Stimulated activated CD8-positive, alpha-beta memory T cell treated with anti-CD3 and anti-CD28 coated beads, Interleukin-15, amount 100 ng/mL, for 4 hours (primary cell): ENCODE measurements around the gene VEPH1.

Experiments used
- DNase-seq, 2 donors: peaks; one replicate each; pipeline ENCODE4 v3.0.0-alpha.2; 2020; ENCODE audit warnings: low read depth in 2 of 2

Gene VEPH1

DNA sequence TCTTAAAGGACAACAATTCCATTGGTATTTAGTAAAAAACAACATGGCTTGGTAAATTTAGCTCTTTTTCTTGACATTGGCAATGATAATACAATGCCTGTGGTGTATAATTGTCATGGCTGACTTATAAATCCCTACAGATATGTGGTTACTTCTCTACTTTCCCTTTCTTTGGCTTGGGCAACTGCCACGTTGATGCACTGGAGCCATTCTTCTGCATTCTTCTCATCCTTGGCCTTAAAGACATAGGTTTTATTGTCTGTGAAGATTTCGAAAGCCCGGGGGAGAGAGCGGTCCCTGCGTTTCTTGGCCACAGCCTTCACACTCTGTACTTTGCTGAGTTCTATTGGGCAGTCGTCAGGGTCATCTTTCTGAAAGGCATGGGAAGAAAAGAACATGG, 242.2 kb downstream of the VEPH1 start:
- no peak for DNase-seq

DNA sequence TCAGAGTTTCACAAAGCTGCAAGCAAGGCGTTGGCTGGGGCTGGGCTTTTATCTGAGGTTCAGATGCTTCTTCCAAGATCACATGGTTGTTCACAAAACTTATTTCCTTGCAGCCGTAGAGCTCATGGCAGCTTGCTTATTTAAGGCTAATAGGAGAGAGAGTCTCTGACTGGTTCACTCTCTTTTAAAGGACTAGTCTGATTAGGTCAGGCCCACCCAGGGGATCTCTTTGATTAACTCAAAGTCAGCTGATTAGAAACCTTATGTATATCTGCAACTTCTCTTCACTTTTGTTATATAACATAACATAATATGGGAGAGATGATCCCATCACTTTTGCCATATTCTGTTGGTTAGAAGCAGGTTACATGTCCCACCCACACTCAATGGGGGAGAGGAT, 243.4 kb downstream of the VEPH1 start:
- no peak for DNase-seq

DNA sequence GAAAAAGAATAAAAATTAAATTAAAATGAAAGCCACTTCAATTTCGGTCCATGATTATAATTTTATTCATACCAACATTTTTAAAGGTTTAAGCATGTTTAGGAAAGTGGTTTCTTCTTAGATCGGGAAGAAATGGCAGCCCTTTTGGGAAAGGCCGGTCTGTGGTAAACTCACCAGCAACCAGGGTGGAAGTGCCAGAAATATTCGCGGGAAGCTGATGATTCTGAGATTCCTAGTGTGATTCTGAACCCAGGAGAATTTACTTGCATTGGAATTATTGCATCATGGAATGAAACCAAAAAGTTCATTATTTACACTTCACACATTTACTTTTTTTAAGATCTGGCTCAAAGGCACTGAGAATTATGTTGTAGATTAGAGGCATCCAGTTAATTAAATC, 246.1 kb downstream of the VEPH1 start:
- no peak for DNase-seq

DNA sequence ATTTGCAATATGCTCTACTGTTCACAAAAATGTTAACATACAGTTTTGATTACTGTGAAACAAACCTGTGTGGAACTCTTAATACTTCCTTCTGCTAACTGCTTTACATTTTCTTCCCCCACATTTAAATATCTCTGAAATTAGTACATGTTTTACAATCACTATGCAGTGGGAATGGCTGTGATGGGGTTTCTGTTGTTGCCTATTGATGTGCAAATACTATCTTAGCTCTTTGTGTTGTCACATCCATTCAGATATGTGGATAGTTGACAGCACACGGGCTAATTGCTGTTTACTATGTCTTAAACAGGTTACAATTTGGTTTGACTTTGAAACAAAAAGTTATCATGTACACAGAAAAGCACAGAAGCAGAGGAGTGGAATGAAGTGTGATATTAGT, 247.4 kb downstream of the VEPH1 start:
- no peak for DNase-seq

DNA sequence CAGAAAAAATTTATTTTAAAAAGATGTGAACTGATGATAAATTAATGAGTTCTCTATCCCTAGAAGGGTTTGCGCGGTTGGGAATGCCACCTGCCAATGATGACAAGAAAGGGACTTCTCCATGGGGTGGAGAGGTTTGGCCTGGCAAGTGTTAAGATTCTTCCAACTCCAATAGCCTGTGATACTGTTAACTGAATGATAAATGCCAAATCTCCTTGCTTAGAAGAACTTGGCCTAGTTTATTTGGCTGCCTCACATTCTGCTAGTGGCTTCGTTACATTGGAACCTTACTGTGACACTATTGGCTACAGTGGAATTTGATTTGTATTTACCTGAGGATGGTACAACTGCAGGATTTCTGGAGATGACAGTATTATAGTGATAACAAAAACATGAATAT, 251.5 kb downstream of the VEPH1 start:
- DNase-seq, result no peak

DNA sequence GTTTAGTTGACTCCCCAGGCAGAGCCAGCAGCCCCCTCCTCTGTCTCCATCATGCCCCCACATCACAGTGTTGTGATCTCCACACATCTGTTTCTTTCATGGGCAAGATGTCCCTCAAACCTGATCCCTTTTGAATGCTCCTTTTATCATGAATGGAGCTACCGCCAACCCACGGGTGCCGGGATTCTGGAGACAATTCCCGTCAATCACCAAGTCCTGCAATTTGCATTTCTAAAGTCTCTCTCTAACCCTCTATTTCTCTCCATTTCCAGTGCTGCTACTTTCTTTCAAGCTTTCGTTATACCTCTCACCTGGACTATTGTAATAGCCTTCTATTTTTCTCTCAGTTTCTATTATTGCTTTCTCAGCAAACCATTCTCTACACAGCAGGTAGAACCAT, 253.6 kb downstream of the VEPH1 start:
- no peak for DNase-seq

DNA sequence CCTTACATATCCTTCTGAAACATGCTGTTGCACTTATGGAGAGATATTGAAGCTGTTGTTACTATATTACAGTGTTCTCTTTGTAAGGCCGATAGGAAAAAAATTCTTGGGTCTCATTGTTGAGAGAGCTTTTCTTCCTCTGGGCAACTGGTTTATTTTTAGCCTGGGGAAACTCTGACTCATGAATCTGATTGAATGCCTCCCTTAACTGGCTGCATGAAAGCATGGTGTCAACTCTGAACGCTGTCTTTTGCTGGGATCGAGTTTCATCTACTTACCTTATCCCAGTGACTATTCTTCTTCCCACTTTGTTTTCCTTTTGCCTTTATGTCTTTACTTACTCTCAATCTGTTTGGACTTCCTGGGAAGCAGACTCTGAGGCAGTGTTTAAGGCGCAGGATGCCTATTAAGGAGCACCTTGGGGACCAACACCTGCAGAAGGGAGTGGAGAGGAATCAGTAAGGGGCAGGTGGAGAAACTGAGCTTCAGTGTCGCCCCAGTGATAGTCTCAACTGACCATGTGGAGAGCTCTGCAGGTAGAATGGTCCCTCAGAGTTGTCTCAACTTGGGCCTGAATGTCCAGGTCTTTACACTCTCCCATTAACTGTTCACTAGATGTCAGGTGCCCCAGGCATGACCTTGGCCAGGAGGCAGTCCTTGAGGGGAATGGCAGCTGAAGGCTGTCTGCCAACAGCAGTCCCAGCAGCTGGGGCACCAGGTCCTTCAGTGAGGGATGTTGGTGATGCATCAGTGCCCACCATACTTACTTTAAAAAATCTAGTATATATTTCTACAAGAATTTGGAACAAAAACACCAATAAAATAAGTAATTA, 254.4 kb downstream of the VEPH1 start:
- DNase-seq, result no peak

DNA sequence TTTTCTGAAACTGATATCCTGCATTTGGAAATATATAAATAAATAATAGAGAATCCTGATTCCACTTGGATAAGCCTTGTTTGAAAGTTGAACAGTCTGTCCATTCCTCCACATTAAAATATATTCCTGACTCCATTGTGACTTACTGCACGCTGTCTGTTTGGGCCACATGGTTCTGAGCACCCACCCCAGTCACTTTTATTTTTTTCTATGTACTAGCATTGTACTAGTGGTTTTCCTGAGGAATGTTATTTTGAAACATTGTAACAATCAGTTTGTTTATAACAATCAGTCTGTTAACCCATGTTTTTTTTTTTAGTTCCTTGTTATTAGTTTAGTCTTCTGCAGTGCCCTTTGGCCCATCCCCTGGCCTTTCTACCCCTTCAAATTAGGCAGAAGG, 255.8 kb downstream of the VEPH1 start:
- no peak for DNase-seq

DNA sequence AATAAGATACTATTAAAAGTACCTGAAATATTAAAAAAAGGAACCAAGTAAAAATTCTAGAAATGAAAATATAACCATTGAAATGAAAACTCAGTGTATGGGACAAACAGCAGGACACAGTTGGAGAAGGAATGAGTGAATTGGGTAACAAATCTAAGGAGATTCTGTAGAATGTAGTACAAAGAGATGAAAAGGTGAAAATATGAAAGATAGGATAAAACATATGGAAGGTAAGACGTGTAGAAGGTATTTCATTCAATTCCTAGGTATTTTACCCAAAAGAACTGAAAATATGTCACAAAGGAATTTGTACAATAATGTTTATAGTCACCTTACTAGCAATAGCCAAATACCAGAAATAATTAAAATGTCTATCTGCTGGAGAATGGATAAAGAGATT, 260.4 kb downstream of the VEPH1 start:
- no peak for DNase-seq

DNA sequence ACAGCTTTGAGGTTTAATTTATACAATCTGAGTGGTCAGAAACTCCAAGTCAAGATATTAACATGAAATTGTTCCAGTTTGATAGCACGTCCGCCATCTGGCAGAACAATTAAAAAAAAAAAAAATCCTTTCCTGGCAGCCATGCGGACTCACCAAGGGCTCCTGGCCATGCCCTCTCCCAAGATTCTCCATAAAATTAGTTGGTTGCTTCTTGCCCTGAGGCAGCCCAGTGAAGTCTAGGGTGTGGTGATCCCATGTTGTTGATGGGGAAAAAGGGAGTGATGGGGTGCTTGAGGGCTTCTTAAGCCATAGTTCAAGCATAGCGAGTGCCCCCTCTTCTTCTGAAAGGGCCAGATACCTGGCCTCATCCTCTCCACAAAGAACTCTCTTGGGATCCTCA, 261.6 kb downstream of the VEPH1 start:
- DNase-seq, result no peak

DNA sequence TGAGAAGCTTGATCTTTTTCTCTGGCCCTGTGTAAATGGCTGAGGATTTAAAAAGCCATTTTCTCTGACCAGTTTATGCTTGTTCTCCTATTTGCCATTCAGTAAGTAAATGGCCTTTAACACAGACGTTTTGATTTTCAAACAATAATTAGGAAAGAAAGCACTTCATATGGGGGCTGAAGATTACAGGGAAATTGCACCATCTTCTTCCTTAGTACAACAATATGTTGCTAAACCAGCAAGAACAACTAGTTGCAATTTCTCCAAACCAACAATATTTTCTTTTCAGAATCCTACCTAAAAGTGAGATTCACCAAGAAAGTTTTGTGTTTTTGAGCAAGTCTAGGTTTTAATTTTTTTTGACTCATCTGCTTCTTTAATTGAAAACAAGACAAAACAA, 262.8 kb downstream of the VEPH1 start:
- no peak for DNase-seq

DNA sequence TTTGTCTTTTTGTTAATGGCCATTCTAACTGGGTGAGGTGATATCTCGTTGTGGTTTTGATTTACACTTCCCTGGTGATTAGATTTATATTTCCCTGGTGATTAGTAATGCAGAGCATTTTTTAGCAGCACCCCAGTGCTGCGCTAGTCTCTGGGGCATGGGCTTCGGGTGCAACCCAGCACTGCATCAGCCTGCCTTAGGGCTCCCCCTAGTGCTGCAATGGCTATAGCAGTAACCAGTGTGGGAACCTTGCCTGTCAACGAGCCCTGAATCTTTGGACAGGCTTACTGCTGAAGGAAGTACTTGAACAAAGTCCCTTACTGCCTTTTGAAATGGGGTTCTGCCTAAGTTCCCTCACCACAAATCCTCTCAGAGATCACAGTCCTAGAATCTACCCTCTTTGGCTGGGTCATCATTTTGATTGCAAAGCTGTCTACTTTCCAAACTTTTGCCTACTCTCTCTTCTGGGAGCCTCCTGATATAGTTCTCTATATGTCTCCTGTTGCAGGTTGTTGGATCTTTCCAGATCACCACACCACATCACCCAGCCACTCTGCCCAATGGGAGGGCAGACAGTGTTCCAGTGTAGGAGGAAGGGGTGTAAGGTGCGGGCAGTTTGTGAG, 264.0 kb downstream of the VEPH1 start:
- DNase-seq, result peak; percentile 26 to 54

DNA sequence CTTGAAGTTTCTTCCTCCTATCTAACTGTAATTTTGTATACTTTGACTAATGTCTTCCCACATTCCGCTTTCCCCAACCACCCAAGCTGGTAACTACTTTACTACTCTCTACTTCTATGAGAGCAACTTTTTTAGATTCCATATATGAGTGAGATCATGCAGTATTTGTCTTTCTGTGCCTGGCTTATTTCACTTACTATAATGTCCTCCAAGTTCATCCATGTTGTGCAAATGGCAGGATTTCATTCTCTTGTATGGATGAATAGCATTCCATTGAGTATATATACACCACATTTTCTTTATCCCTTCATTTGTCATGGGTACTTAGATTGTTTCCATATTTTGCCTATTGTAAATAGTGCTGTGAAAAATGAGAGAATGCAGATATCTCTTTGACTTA, 264.8 kb downstream of the VEPH1 start:
- DNase-seq, result no peak

DNA sequence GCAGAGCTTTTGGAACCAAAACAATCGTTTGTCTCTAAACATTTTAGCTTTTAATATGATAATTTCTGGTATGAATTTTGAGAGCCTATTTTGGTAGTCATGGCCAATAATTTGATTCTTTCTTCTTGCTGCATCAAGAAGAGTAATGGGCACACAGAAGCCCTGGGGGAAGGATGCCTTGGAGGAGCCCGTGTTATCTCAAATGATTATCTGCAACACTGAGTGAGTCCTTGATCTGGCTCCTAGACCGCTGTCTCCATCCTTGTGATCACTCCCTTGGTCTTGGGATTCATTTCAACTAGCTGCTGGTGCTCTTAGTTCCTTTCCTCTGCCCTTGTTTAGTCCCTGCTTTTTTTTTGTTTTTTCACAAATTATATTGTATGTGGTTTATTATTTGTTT, 265.3 kb downstream of the VEPH1 start:
- DNase-seq, result no peak

DNA sequence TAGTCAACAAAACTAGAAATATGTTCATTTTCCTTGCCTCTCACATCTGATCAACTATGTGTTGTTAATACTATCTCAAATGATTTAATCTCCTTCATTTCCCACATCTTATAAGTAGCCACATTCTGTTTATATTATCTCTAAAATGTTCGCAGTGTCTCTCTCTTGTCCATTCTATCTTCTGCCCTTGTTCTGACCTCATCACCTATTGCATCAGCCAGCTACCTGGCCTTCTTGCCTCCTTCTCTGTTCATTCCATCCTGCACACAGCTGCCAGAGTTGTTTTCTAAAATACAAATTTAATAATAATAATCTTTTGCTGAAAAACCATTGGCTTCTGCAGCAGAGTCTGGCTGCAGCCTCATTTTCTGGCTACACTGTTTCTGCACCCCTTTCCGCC, 267.9 kb downstream of the VEPH1 start:
- DNase-seq, result no peak

DNA sequence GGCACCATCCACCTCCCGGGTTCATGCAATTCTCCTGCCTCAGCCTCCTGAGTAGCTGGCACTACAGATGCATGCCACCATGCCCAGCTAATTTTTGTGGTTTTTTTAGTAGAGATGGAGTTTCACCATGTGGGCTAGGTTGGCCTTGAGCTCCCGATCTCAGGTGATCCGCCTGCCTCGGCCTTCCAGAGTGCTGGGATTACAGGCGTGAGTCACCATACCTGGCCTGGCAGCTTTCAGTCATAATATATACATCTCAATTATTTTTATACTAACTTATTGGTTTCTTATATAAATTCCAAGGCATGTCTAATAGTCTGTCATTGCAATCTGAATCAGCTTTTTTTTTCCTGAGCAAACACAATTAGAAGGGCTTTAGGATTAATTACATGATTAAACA, 269.3 kb downstream of the VEPH1 start:
- no peak for DNase-seq

DNA sequence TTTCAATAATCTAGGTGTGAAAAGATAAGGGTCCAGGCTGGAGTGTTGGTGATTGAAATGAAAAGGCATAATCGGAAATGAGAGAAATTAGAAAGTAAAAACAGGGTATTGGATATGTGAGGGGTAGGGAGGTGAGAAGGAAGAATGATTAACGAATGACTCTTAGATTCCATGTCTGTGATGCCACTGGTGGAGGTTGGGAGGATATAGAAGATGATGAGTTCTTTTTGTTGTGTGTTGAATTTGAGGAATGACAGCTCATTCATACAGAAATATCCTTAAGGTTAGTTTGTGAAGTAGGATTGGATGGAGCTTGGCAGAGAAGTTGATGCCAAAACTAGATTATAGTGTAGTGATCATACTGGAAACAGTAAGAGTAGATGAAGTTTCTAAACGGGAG, 271.1 kb downstream of the VEPH1 start:
- no peak for DNase-seq

DNA sequence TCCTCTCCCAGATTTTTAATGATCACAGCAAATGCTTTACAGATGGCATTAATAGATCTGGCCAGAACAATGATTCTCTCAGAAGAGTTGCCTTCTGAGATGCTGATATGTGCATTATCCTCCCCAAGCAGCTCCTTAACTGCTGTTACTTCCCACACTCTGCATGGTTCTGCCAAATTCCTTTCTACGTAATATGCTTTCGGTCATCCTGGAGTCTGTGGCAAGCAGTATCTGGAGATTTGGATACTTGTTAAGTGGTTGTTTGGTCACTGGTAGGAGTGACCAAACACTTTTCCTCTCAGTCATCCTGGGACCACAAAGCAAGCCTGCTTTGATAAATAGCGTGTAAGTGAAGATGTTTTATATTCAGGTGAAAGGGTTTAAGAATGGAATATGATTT, 272.1 kb downstream of the VEPH1 start:
- DNase-seq, result no peak

DNA sequence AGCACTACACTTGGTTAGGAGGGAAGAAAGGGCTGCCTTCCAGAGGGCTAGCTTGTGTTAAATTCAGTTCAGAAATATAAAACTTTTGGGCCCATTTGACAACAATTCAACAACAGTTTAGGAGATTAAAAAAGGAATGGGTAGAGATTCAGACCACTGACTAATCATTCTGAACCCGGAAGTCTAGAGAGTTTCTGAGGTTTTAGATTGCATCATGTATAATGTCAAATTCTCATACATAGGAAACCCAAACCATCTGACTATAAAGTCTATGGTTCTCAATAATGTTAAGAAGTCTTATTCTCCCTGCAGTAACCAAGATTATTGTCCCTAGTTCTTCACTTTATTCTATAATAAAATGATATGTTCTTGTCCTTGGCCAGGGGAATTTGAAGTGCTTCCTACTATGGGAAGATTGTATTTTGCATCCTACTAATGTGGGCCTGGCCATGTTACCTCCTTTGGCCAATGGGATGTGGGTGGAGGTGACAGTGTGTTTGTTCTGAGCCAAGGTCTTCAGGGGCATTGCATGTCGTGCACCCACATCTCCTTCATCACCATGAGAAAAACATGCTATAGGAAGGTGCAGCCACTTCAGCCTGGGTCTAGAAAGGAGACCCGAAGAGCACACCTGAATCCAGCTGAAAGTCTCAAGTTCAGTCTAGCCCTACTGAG, 276.9 kb downstream of the VEPH1 start:
- no peak for DNase-seq

DNA sequence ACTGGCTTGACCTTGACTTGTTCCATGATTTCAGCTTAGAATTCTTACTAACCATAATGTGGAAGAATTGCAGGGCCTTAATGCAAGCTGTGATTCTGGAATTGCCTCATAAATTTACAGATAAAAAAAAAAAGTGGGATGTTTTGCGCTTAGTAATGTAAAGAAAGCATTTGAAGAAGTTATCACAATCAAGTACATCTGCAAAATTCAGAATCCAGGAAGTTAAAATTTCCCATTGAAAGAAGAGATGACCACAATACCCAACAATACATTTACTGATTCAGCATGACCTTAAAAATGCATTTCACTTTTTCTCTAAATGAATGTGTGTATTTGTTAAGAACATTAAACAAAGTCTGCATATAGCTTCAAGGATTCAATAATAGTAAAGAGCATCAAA, 278.2 kb downstream of the VEPH1 start:
- no peak for DNase-seq

DNA sequence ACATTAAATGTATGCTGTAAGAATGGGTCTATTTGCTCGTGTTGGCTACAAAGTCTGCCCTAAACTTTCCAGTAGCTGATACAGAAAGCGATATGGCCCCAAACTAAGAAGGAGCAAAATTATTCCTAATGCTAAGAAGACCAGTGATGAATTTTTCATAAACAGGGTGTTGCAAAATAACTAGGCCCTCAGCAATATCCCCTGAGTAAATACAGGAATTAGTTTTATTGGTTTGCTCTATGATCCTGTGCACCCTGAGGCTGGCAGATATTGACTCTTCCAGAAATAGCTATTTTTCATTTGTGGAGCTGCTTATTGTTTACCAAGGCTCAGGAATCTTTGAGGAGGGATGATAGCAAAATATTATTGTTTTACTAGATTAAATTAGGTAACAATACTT, 282.3 kb downstream of the VEPH1 start:
- no peak for DNase-seq

DNA sequence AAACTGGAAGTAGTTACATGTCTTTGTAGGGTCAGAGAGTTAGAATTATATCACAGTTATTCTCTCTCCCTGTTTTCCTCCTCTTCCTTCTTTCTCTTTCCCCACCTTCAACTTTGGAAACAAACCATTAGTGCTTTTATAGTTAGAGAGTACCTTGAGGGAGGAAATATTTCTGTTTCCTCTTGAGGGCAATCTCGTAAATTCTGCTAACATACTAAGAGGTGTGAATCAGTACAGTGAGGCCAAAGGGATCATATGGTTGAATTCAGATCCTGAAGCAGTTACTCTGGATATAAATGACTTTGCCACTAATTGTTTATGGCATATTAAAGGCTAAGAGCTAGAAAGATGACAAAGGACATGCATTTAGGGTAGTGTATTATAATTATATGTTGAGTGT, 283.0 kb downstream of the VEPH1 start:
- DNase-seq, result no peak

DNA sequence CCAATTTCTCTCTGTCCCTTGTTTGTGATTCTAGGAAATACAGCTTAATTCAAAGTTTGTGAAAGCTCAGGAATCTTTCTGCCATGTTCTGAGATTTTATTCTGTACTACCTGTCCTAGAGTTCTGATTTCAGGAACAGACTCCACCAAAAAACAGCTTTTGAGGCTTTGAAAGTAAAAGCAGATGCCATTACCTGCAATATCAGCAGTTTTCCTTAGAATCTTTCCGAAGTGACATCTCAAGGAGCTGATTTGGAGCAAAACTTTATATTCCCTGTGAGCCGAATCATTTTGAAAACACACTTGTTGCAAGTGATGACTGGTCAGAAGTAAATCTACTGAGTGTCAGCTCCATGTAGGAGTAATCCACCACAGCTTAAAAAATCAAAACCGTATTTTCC, 284.0 kb downstream of the VEPH1 start:
- no peak for DNase-seq
